K562 (cell line): ENCODE results near the gene TMEM252. TPM values are rescaled to one million over a fixed set of nuclear protein-coding genes. Genes with fewer than 3 reads are reported as not detected.

Experiments used
- ATAC-seq: fragments of 200-7000 bp; cut with Tn5 transposase; 3 replicates; pipeline ENCODE4 v1.9.1; 2020; ENCODE audit warnings: moderate library complexity
- BruUV-seq: library from RNA; stranded (reverse); fragments of 400-500 nt; replicated peaks from 2 replicates; lab custom pipeline; 2021; lab: Mats Ljungman, UMichigan
- CTCF ChIA-PET: fragments of 300-600 bp; formaldehyde crosslinking; extraction: SDS; loops from one replicate; lab custom pipeline; 2021; ENCODE audit warnings: low intra/inter-chr PET ratio; lab: Yijun Ruan, JAX
- POLR2A ChIA-PET: fragments of 300-600, 350-650 bp; sonication (Branson Sonifier 250); formaldehyde crosslinking; extraction: SDS; loops from one replicate; lab custom pipeline; 2021; ENCODE audit warnings: antibody characterized with exemption, inconsistent platforms; lab: Yijun Ruan, JAX
- DNase-seq, 4 experiments: peaks; one replicate each; pipeline versions ENCODE4 v3.0.0 to v3.0.0-alpha.2; 2011 to 2018; ENCODE audit warnings: low spot score in 3 of 4, mixed read lengths in 3 of 4; ENCODE audit errors: extremely low read depth in 1 of 4
- FAIRE-seq: peaks from 2 replicates; lab custom pipeline; 2011; peaks lifted over from hg19 to GRCh38; lab: Jason Lieb, UNC
- H2AFZ ChIP-seq: 2 replicates; pipeline ENCODE4 v1.6.0; 2011; ENCODE audit warnings: low read depth, low read length, control low read depth, inconsistent platforms
- H3K27ac ChIP-seq: fragments of 200-600 bp; 3 replicates; pipeline ENCODE4 v1.8.0; 2011; ENCODE audit warnings: low read depth, mild to moderate bottlenecking, control low read depth, inconsistent platforms, low read length, moderate library complexity, mixed read lengths; ENCODE audit errors: extremely low read depth
- H3K27me3 ChIP-seq, 2 experiments: fragments of 300-600 bp in 1 of 2; 2 replicates in 1 of 2; 3 replicates in 1 of 2; pipeline versions ENCODE4 v1.6.0 to v1.8.0; 2011; ENCODE audit warnings: inconsistent platforms in 2 of 2, low read length in 2 of 2, mild to moderate bottlenecking in 1 of 2, mixed read lengths in 1 of 2, moderate library complexity in 1 of 2; ENCODE audit not compliant: control insufficient read depth in 2 of 2, insufficient read depth in 2 of 2
- H3K36me3 ChIP-seq: fragments of 300-600 bp; 3 replicates; pipeline ENCODE4 v1.8.0; 2011; ENCODE audit warnings: mild to moderate bottlenecking, low read length, inconsistent platforms; ENCODE audit not compliant: control insufficient read depth, insufficient read depth
- H3K4me1 ChIP-seq, 2 experiments: fragments of 200-600 bp in 1 of 2; replicated peaks in 1 of 2; 2 replicates in 1 of 2; 3 replicates in 1 of 2; pipeline versions ENCODE4 v1.5.1 to v1.8.0; 2011; ENCODE audit warnings: inconsistent platforms in 2 of 2, low read length in 2 of 2, mild to moderate bottlenecking in 1 of 2, mixed read lengths in 1 of 2, moderate library complexity in 1 of 2; ENCODE audit not compliant: control insufficient read depth in 2 of 2, insufficient read depth in 2 of 2
- H3K4me2 ChIP-seq: 2 replicates; pipeline ENCODE4 v1.6.1; 2011; ENCODE audit warnings: low read length, control low read depth, inconsistent platforms, mixed read lengths; ENCODE audit not compliant: insufficient read depth
- H3K4me3 ChIP-seq: fragments of 200-600 bp; sonication (generic), shearing (Covaris generic); 2 replicates; pipeline ENCODE4 v1.5.1; 2016; ENCODE audit warnings: control low read depth, inconsistent platforms
- H3K79me2 ChIP-seq: fragments of 200-600 bp; 3 replicates; pipeline ENCODE4 v1.8.0; 2011; ENCODE audit warnings: low read length, inconsistent platforms; ENCODE audit not compliant: control insufficient read depth, insufficient read depth
- H3K9ac ChIP-seq, 2 experiments: 2 replicates each; pipeline versions ENCODE4 v1.6.0 to v1.6.1; 2011; ENCODE audit warnings: low read depth in 2 of 2, low read length in 2 of 2, control low read depth in 1 of 2, inconsistent platforms in 1 of 2, mild to moderate bottlenecking in 1 of 2, mixed read lengths in 1 of 2; ENCODE audit not compliant: insufficient read depth in 1 of 2
- H3K9me1 ChIP-seq: one replicate; pipeline ENCODE4 v1.6.0; 2011; ENCODE audit warnings: inconsistent platforms, mild to moderate bottlenecking, low read length, moderate library complexity; ENCODE audit not compliant: control insufficient read depth, insufficient read depth
- H3K9me3 ChIP-seq: replicated peaks from 2 replicates; pipeline ENCODE4 v1.5.1; 2011; ENCODE audit warnings: low read depth, low read length, inconsistent platforms; ENCODE audit not compliant: control insufficient read depth, insufficient read depth
- H4K20me1 ChIP-seq: replicated peaks from 2 replicates; pipeline ENCODE4 v1.6.1; 2011; ENCODE audit warnings: low read length, inconsistent platforms, mixed read lengths; ENCODE audit not compliant: control insufficient read depth, insufficient read depth
- HIVEP1 ChIP-seq: fragments of 250-450 bp; sonication (Bioruptor Pico); IDR thresholded peaks from 2 replicates; pipeline ENCODE4 v1.4.0; 2020; ENCODE audit warnings: mild to moderate bottlenecking
- MTA1 ChIP-seq: fragments of 450-650 bp; IDR thresholded peaks from 2 replicates; pipeline ENCODE4 v1.6.1; 2017; ENCODE audit warnings: borderline replicate concordance
- SMAD4 ChIP-seq: fragments of 250-450 bp; sonication (Bioruptor Pico); conservative IDR thresholded peaks from 2 replicates; pipeline ENCODE4 v1.8.0; 2021; ENCODE audit warnings: inconsistent platforms, mild to moderate bottlenecking, moderate library complexity
- TFAP4 ChIP-seq: sonication (generic); formaldehyde crosslinking; IDR thresholded peaks from 2 replicates; pipeline ENCODE4 v1.8.0; 2022; ENCODE audit warnings: missing genetic modification reagents, mild to moderate bottlenecking, moderate library complexity, borderline replicate concordance
- ZNF589 ChIP-seq: fragments of 200-800 bp; sonication (Bioruptor generic); IDR thresholded peaks from 2 replicates; pipeline ENCODE4 v1.6.1; 2016; ENCODE audit warnings: low read depth, missing genetic modification characterization, missing compliant biosample characterization
- WGBS: fragments of 100-300 bp; shearing (Covaris generic); methylation state at CpG from one replicate; pipeline ENCODE4 v1.1.6; 2016; ENCODE audit warnings: low coverage, mixed read lengths; ENCODE audit not compliant: insufficient coverage; ENCODE audit errors: missing lambda C conversion rate; 5-methylcytosine and 5-hydroxymethylcytosine counted together
- in situ Hi-C: fragments of 300-500 bp; cut with MboI; formaldehyde crosslinking; loops from 4 replicates; pipeline ENCODE4 v1.15.0; 2018; ENCODE audit warnings: inconsistent platforms, mixed read lengths
- intact Hi-C: fragments of 100-400 bp; cut with micrococcal nuclease; formaldehyde crosslinking; loops from 2 replicates; pipeline ENCODE4 v1.14.2; 2022
- polyA plus RNA-seq, 8 experiments: library from polyadenylated mRNA; depleted of rRNA in 4 of 8; stranded (reverse) in 5 of 8; unstranded in 3 of 8; fragments of >200 nt; fragmentation: Nextera tagmentation in 2 of 8; fragmentation: Illumina TruSeq in 1 of 8; extraction: Ambion mirVana in 2 of 8; extraction: Trizol in 1 of 8; gene quantifications; 2 replicates each; pipeline versions ENCODE4 v1.2.1 to v1.2.3, GENCODE V29; 2011 to 2014; ENCODE audit warnings: inconsistent platforms in 1 of 8, missing spikeins in 1 of 8
- total RNA-seq, 7 experiments: library from RNA; depleted of rRNA in 6 of 7; stranded (reverse); fragments of >200 nt in 6 of 7; fragmentation: Illumina TruSeq in 2 of 7; extraction: Trizol in 2 of 7; gene quantifications; 2 replicates each; pipeline versions ENCODE4 v1.2.1 to v1.2.3, GENCODE V29; 2011 to 2021; ENCODE audit warnings: low replicate concordance in 1 of 7

TMEM252 gene
- total and polyA plus RNA-seq, 9 of the 15 experiments (the other 6 are each of a cell fraction or from before 2014, with no cell fraction given): not detected

- H3K9me3 ChIP-seq: no peaks in the 10 kb centered on the region
- intact Hi-C loops (no loop called here), in situ Hi-C loops (no loop called here)
- no peaks in the 10 kb centered on the region for H3K36me3 ChIP-seq
- CTCF ChIA-PET: no interaction called here
- H3K27me3 ChIP-seq: no peaks in the 10 kb centered on the region; a peak in 1 of 5 replicates
- no peak overlapping the region for H2AFZ ChIP-seq
- no peaks in the 10 kb centered on the region for H3K9me1 ChIP-seq
- FAIRE-seq: no peak
- POLR2A ChIA-PET: no interaction called here
- no peaks in the 10 kb centered on the region for H3K79me2 ChIP-seq
- ATAC-seq: no peak
- no peak for DNase-seq
- no peaks in the 10 kb centered on the region for H4K20me1 ChIP-seq
- WGBS: 9% methylated on average over 3 of the region's 3 CpGs
- no TSS peak for BruUV-seq
- H3K4me1 ChIP-seq: no peaks in the 10 kb centered on the region
- no peak overlapping the region for H3K4me3 ChIP-seq
- TF ChIP-seq SMAD4 (CRISPR knock-in tag) (no peak), TFAP4 (CRISPR knock-in tag) (no peak), ZNF589 (CRISPR knock-in tag) (no peak), HIVEP1 (CRISPR knock-in tag) (no peak), MTA1 (no peak)
- TF ChIP-seq, all 486 proteins: peak for 0
- H3K27ac ChIP-seq: no peak overlapping the region
- H3K4me2 ChIP-seq: no peak overlapping the region
- H3K9ac ChIP-seq: no peak overlapping the region
Measured at GRCh38 chr9:68493958-68494577, 46.6 kb downstream of the TMEM252 start.
